A549 (cell line): Measurements from ENCODE around the gene ZDHHC9. TPM values are rescaled to one million over a fixed set of nuclear protein-coding genes. Genes with fewer than 3 reads are reported as not detected.

Source experiments
- ATAC-seq, 2 experiments: fragments of 200-7000 bp in 1 of 2; fragments of >200 bp in 1 of 2; cut with Nextera tagmentation in 1 of 2; cut with Tn5 transposase in 1 of 2; 3 replicates each; pipeline versions ENCODE4 v1.8.0 to v1.9.1; 2018 to 2020; ENCODE audit warnings: mild to moderate bottlenecking in 1 of 2, moderate library complexity in 1 of 2
- CTCF ChIA-PET: fragments of 300-600 bp; sonication (Branson Sonifier 250); formaldehyde crosslinking; extraction: SDS; loops from one replicate; lab custom pipeline; 2021; ENCODE audit warnings: antibody characterized with exemption, inconsistent platforms; lab: Yijun Ruan, JAX
- POLR2A ChIA-PET: fragments of 350-600 bp; formaldehyde crosslinking; extraction: SDS; loops from one replicate; lab custom pipeline; 2021; ENCODE audit warnings: antibody characterized with exemption, inconsistent platforms; lab: Yijun Ruan, JAX
- DNase-seq, 2 experiments: peaks; one replicate each; pipeline versions ENCODE4 v3.0.0 to v3.0.0-alpha.2; 2011 to 2016; ENCODE audit warnings: low read depth in 1 of 2, low spot score in 1 of 2
- FAIRE-seq: peaks from 2 replicates; lab custom pipeline; 2011; peaks lifted over from hg19 to GRCh38; lab: Jason Lieb, UNC
- H3K27ac ChIP-seq, 2 experiments: fragments of >200 bp; sonication (Bioruptor Twin); formaldehyde crosslinking; 3 replicates each; pipeline ENCODE4 v1.5.1; 2016 to 2017
- H3K4me1 ChIP-seq: fragments of >200 bp; sonication (Bioruptor Twin); formaldehyde crosslinking; 3 replicates; pipeline ENCODE4 v1.6.1; 2016
- H3K4me2 ChIP-seq: fragments of >200 bp; sonication (Bioruptor Twin); formaldehyde crosslinking; 3 replicates; pipeline ENCODE4 v1.6.1; 2016
- H3K4me3 ChIP-seq: fragments of >200 bp; sonication (Bioruptor Twin); formaldehyde crosslinking; 3 replicates; pipeline ENCODE4 v1.5.1; 2016
- H3K9me3 ChIP-seq: fragments of >200 bp; sonication (Bioruptor Twin); formaldehyde crosslinking; 3 replicates; pipeline ENCODE4 v1.6.1; 2016
- BCL3 ChIP-seq: fragments of >200 bp; sonication (Bioruptor Twin); formaldehyde crosslinking; IDR thresholded peaks from 3 replicates; pipeline ENCODE4 v1.6.1; 2016
- EHMT2 ChIP-seq: fragments of 200-600 bp; sonication (generic); IDR thresholded peaks from 2 replicates; pipeline ENCODE4 v1.6.1; 2016; ENCODE audit warnings: antibody characterized with exemption, low read depth, mild to moderate bottlenecking, moderate library complexity
- ESRRA ChIP-seq: fragments of 150-350 bp; IDR thresholded peaks from 2 replicates; pipeline ENCODE4 v1.6.1; 2014; ENCODE audit warnings: mild to moderate bottlenecking, low read length, borderline replicate concordance
- FOSB ChIP-seq: fragments of 250-450 bp; sonication (Bioruptor Pico); IDR thresholded peaks from 2 replicates; pipeline ENCODE4 v1.5.0; 2020; ENCODE audit warnings: mild to moderate bottlenecking, moderate library complexity
- FOSL2 ChIP-seq, 2 experiments: fragments of 450-650 bp in 1 of 2; fragments of >200 bp in 1 of 2; sonication (Bioruptor Twin) in 1 of 2; formaldehyde crosslinking; IDR thresholded peaks; 2 replicates each; pipeline versions ENCODE4 v1.5.0 to v1.6.1; 2016 to 2020; ENCODE audit warnings: mild to moderate bottlenecking in 1 of 2, moderate library complexity in 1 of 2
- HDAC2 ChIP-seq: fragments of 200-600 bp; sonication (generic); IDR thresholded peaks from 2 replicates; pipeline ENCODE4 v1.6.1; 2016
- HEYL ChIP-seq: fragments of 250-450 bp; sonication (Bioruptor Pico); IDR thresholded peaks from 2 replicates; pipeline ENCODE4 v1.8.0; 2021; ENCODE audit warnings: mild to moderate bottlenecking, moderate library complexity
- HOXB5 ChIP-seq: fragments of 250-450 bp; sonication (Bioruptor Pico); IDR thresholded peaks from 2 replicates; pipeline ENCODE4 v1.5.0; 2020; ENCODE audit warnings: mild to moderate bottlenecking, moderate library complexity
- JUNB ChIP-seq: fragments of >200 bp; sonication (Bioruptor Twin); formaldehyde crosslinking; IDR thresholded peaks from 2 replicates; pipeline ENCODE4 v1.6.1; 2016
- MAX ChIP-seq: IDR thresholded peaks from 2 replicates; pipeline ENCODE4 v1.6.1; 2012
- NPAS2 ChIP-seq: fragments of 250-450 bp; sonication (Bioruptor Pico); IDR thresholded peaks from 2 replicates; pipeline ENCODE4 v1.8.0; 2022; ENCODE audit warnings: mild to moderate bottlenecking, moderate library complexity, borderline replicate concordance
- NR3C1 ChIP-seq: fragments of >200 bp; sonication (Bioruptor Twin); formaldehyde crosslinking; IDR thresholded peaks from 3 replicates; pipeline ENCODE4 v1.6.1; 2017
- POLR2AphosphoS2 ChIP-seq: conservative IDR thresholded peaks from 2 replicates; pipeline ENCODE4 v1.6.1; 2012; ENCODE audit warnings: low read length, improper control_type of control experiment, inconsistent platforms
- ZSCAN20 ChIP-seq: fragments of 250-450 bp; sonication (Bioruptor Pico); IDR thresholded peaks from 2 replicates; pipeline ENCODE4 v1.8.0; 2022; ENCODE audit warnings: mild to moderate bottlenecking, moderate library complexity
- WGBS: methylation state at CpG from one replicate; pipeline ENCODE4 v1.1.6; 2017; ENCODE audit errors: missing lambda C conversion rate; 5-methylcytosine and 5-hydroxymethylcytosine counted together
- polyA plus RNA-seq, 4 experiments: library from polyadenylated mRNA; depleted of rRNA in 3 of 4; stranded (reverse); fragments of >200 nt; fragmentation: RNase III in 1 of 4; extraction: RNeasy Plus Mini Kit Qiagen cat#74134 plus additional on column Dnase treatment in 1 of 4; gene quantifications; 2 replicates in 3 of 4; 3 replicates in 1 of 4; pipeline ENCODE4 v1.2.3, GENCODE V29; 2011 to 2017

The ZDHHC9 gene
- polyA plus RNA-seq, 2 of the 4 experiments (the other 2 are of a cell fraction): 20.2 to 50.6 TPM

GRCh38 chrX:129793604-129794191 lies 50.0 kb downstream of the ZDHHC9 start:
- no peaks in the 10 kb centered on the region for H3K9me3 ChIP-seq
- ATAC-seq (no peak), FAIRE-seq (no peak), DNase-seq (no peak)
- no peak overlapping the region for H3K4me2 ChIP-seq
- H3K4me3 ChIP-seq: no peak overlapping the region
- H3K4me1 ChIP-seq: no peaks in the 10 kb centered on the region
- TF ChIP-seq BCL3: no peak
- TF ChIP-seq NR3C1: no peak
- no peak for TF ChIP-seq HEYL (CRISPR knock-in tag)
- no peak for TF ChIP-seq FOSL2 (IDR thresholded peaks at IDR 0.05)
- TF ChIP-seq FOSL2 (CRISPR knock-in tag; IDR thresholded peaks at IDR 0.05): no peak
- no peak for TF ChIP-seq HDAC2
- no peak for TF ChIP-seq ESRRA
- TF ChIP-seq NPAS2 (CRISPR knock-in tag): no peak
- no peak for TF ChIP-seq ZSCAN20 (CRISPR knock-in tag)
- TF ChIP-seq EHMT2: no peak
- TF ChIP-seq MAX: no peak
- no peak for TF ChIP-seq POLR2AphosphoS2
- WGBS: 96% methylated on average over 12 of the region's 20 CpGs
- ChIA-PET CTCF (interaction anchor here (0.6 kb wide), 2 partner anchors 18 to 285 kb away, joined by 3 read pairs; no protein-coding TSS in a partner anchor), POLR2A (no interaction called here)
- no peak overlapping the region for H3K27ac ChIP-seq

GRCh38 chrX:129792586-129793291 lies 50.9 kb downstream of the ZDHHC9 start:
- DNase-seq (no peak), ATAC-seq (no peak), FAIRE-seq (no peak)
- WGBS: 91% methylated on average over 1 of the region's 18 CpGs
- no peak for TF ChIP-seq HEYL (CRISPR knock-in tag)
- TF ChIP-seq JUNB: no peak
- TF ChIP-seq HOXB5 (CRISPR knock-in tag): no peak
- H3K27ac ChIP-seq: no peak overlapping the region
- no peaks in the 10 kb centered on the region for H3K4me1 ChIP-seq
- ChIA-PET CTCF (interaction anchor here (0.6 to 1.1 kb wide), 2 partner anchors 17 to 155 kb away, joined by 3 to 4 read pairs; no protein-coding TSS in a partner anchor), POLR2A (interaction anchor here (0.6 kb wide), 1 partner anchor 270 kb away, joined by 6 read pairs; the partner anchor contains the start of gene SMARCA1)
- H3K9me3 ChIP-seq: no peaks in the 10 kb centered on the region
- no peak overlapping the region for H3K4me3 ChIP-seq
- no peak overlapping the region for H3K4me2 ChIP-seq

- Histone ChIP-seq H3K9me3 (no peaks in the 10 kb centered on the region), H3K4me2 (no peak overlapping the region), H3K4me1 (no peaks in the 10 kb centered on the region), H3K4me3 (no peak overlapping the region), H3K27ac (no peak overlapping the region)
- DNase-seq (no peak), FAIRE-seq (peak; percentile 23), ATAC-seq (no peak)
- WGBS: 70% methylated on average over 3 of the region's 11 CpGs
- TF ChIP-seq FOSB (CRISPR knock-in tag) (no peak), ZSCAN20 (CRISPR knock-in tag) (no peak), BCL3 (no peak)
- CTCF ChIA-PET: interaction anchor here (1.1 kb wide), 1 partner anchor 154 kb away, joined by 4 read pairs; no protein-coding TSS in a partner anchor
- POLR2A ChIA-PET: interaction anchor here (0.6 kb wide), 1 partner anchor 269 kb away, joined by 6 read pairs; the partner anchor contains the start of gene SMARCA1
Observed at GRCh38 chrX:129791961-129792570, 51.6 kb downstream of the ZDHHC9 start.
